K562 (cell line): Measurements from ENCODE around the gene NFYC. TPM values are rescaled to one million over a fixed set of nuclear protein-coding genes. Genes with fewer than 3 reads are reported as not detected.

Experiments used
- ATAC-seq: fragments of 200-7000 bp; cut with Tn5 transposase; 3 replicates; pipeline ENCODE4 v1.9.1; 2020; ENCODE audit warnings: moderate library complexity
- BruUV-seq: library from RNA; stranded (reverse); fragments of 400-500 nt; replicated peaks from 2 replicates; lab custom pipeline; 2021; lab: Mats Ljungman, UMichigan
- CTCF ChIA-PET: fragments of 300-600 bp; formaldehyde crosslinking; extraction: SDS; loops from one replicate; lab custom pipeline; 2021; ENCODE audit warnings: low intra/inter-chr PET ratio; lab: Yijun Ruan, JAX
- POLR2A ChIA-PET: fragments of 300-600, 350-650 bp; sonication (Branson Sonifier 250); formaldehyde crosslinking; extraction: SDS; loops from one replicate; lab custom pipeline; 2021; ENCODE audit warnings: antibody characterized with exemption, inconsistent platforms; lab: Yijun Ruan, JAX
- DNase-seq, 4 experiments: peaks; one replicate each; pipeline versions ENCODE4 v3.0.0 to v3.0.0-alpha.2; 2011 to 2018; ENCODE audit warnings: low spot score in 3 of 4, mixed read lengths in 3 of 4; ENCODE audit errors: extremely low read depth in 1 of 4
- FAIRE-seq: peaks from 2 replicates; lab custom pipeline; 2011; peaks lifted over from hg19 to GRCh38; lab: Jason Lieb, UNC
- H2AFZ ChIP-seq: 2 replicates; pipeline ENCODE4 v1.6.0; 2011; ENCODE audit warnings: low read depth, low read length, control low read depth, inconsistent platforms
- H3K27ac ChIP-seq: fragments of 200-600 bp; 3 replicates; pipeline ENCODE4 v1.8.0; 2011; ENCODE audit warnings: low read depth, mild to moderate bottlenecking, control low read depth, inconsistent platforms, low read length, moderate library complexity, mixed read lengths; ENCODE audit errors: extremely low read depth
- H3K27me3 ChIP-seq, 2 experiments: fragments of 300-600 bp in 1 of 2; 2 replicates in 1 of 2; 3 replicates in 1 of 2; pipeline versions ENCODE4 v1.6.0 to v1.8.0; 2011; ENCODE audit warnings: inconsistent platforms in 2 of 2, low read length in 2 of 2, mild to moderate bottlenecking in 1 of 2, mixed read lengths in 1 of 2, moderate library complexity in 1 of 2; ENCODE audit not compliant: control insufficient read depth in 2 of 2, insufficient read depth in 2 of 2
- H3K36me3 ChIP-seq: fragments of 300-600 bp; 3 replicates; pipeline ENCODE4 v1.8.0; 2011; ENCODE audit warnings: mild to moderate bottlenecking, low read length, inconsistent platforms; ENCODE audit not compliant: control insufficient read depth, insufficient read depth
- H3K4me1 ChIP-seq, 2 experiments: fragments of 200-600 bp in 1 of 2; replicated peaks in 1 of 2; 2 replicates in 1 of 2; 3 replicates in 1 of 2; pipeline versions ENCODE4 v1.5.1 to v1.8.0; 2011; ENCODE audit warnings: inconsistent platforms in 2 of 2, low read length in 2 of 2, mild to moderate bottlenecking in 1 of 2, mixed read lengths in 1 of 2, moderate library complexity in 1 of 2; ENCODE audit not compliant: control insufficient read depth in 2 of 2, insufficient read depth in 2 of 2
- H3K4me2 ChIP-seq: 2 replicates; pipeline ENCODE4 v1.6.1; 2011; ENCODE audit warnings: low read length, control low read depth, inconsistent platforms, mixed read lengths; ENCODE audit not compliant: insufficient read depth
- H3K4me3 ChIP-seq: fragments of 200-600 bp; sonication (generic), shearing (Covaris generic); 2 replicates; pipeline ENCODE4 v1.5.1; 2016; ENCODE audit warnings: control low read depth, inconsistent platforms
- H3K79me2 ChIP-seq: fragments of 200-600 bp; 3 replicates; pipeline ENCODE4 v1.8.0; 2011; ENCODE audit warnings: low read length, inconsistent platforms; ENCODE audit not compliant: control insufficient read depth, insufficient read depth
- H3K9ac ChIP-seq, 2 experiments: 2 replicates each; pipeline versions ENCODE4 v1.6.0 to v1.6.1; 2011; ENCODE audit warnings: low read depth in 2 of 2, low read length in 2 of 2, control low read depth in 1 of 2, inconsistent platforms in 1 of 2, mild to moderate bottlenecking in 1 of 2, mixed read lengths in 1 of 2; ENCODE audit not compliant: insufficient read depth in 1 of 2
- H3K9me1 ChIP-seq: one replicate; pipeline ENCODE4 v1.6.0; 2011; ENCODE audit warnings: inconsistent platforms, mild to moderate bottlenecking, low read length, moderate library complexity; ENCODE audit not compliant: control insufficient read depth, insufficient read depth
- H3K9me3 ChIP-seq: replicated peaks from 2 replicates; pipeline ENCODE4 v1.5.1; 2011; ENCODE audit warnings: low read depth, low read length, inconsistent platforms; ENCODE audit not compliant: control insufficient read depth, insufficient read depth
- H4K20me1 ChIP-seq: replicated peaks from 2 replicates; pipeline ENCODE4 v1.6.1; 2011; ENCODE audit warnings: low read length, inconsistent platforms, mixed read lengths; ENCODE audit not compliant: control insufficient read depth, insufficient read depth
- BHLHE40 ChIP-seq: IDR thresholded peaks from 2 replicates; pipeline ENCODE4 v1.6.1; 2011; ENCODE audit warnings: low read length, improper control_type of control experiment
- CREB3L1 ChIP-seq: fragments of 450-650 bp; IDR thresholded peaks from 2 replicates; pipeline ENCODE4 v1.6.1; 2014; ENCODE audit warnings: low read depth, mild to moderate bottlenecking, moderate library complexity, borderline replicate concordance
- FOXJ2 ChIP-seq: fragments of 200-800 bp; sonication (Bioruptor generic); IDR thresholded peaks from 2 replicates; pipeline ENCODE4 v1.6.1; 2016; ENCODE audit warnings: missing genetic modification characterization, missing compliant biosample characterization
- FOXP4 ChIP-seq: sonication (generic); formaldehyde crosslinking; IDR thresholded peaks from 2 replicates; pipeline ENCODE4 v1.8.0; 2022; ENCODE audit warnings: mild to moderate bottlenecking, missing genetic modification reagents, borderline replicate concordance
- KDM4B ChIP-seq, 2 experiments: fragments of 450-650 bp in 1 of 2; sonication (generic) in 1 of 2; IDR thresholded peaks; 2 replicates each; pipeline ENCODE4 v1.6.1; 2016 to 2017; ENCODE audit warnings: borderline replicate concordance in 2 of 2, antibody characterized with exemption in 1 of 2, low read depth in 1 of 2, mild to moderate bottlenecking in 1 of 2
- MIER1 ChIP-seq: fragments of 450-650 bp; IDR thresholded peaks from 2 replicates; pipeline ENCODE4 v1.6.1; 2016; ENCODE audit warnings: antibody characterized with exemption, mild to moderate bottlenecking, low read depth
- NCOA4 ChIP-seq: fragments of 450-650 bp; IDR thresholded peaks from 2 replicates; pipeline ENCODE4 v1.6.1; 2018; ENCODE audit warnings: mild to moderate bottlenecking; ENCODE audit not compliant: partially characterized antibody
- PCBP2 ChIP-seq: fragments of 200-400 bp; formaldehyde crosslinking; IDR thresholded peaks from 2 replicates; pipeline ENCODE4 v1.6.1; 2018; ENCODE audit warnings: low read length, low read depth, mild to moderate bottlenecking, moderate library complexity; ENCODE audit not compliant: poor library complexity, severe bottlenecking
- POLR3A ChIP-seq: IDR thresholded peaks from 2 replicates; pipeline ENCODE4 v1.6.1; 2011; ENCODE audit warnings: borderline replicate concordance, mild to moderate bottlenecking, moderate library complexity; ENCODE audit not compliant: insufficient read length, insufficient read depth; ENCODE audit errors: extremely low read depth
- POLR3G ChIP-seq: IDR thresholded peaks from 2 replicates; pipeline ENCODE4 v1.6.1; 2011; ENCODE audit not compliant: insufficient read length, insufficient replicate concordance; ENCODE audit errors: extremely low read depth
- SMARCE1 ChIP-seq: fragments of 450-650 bp; IDR thresholded peaks from 2 replicates; pipeline ENCODE4 v1.7.1; 2016; ENCODE audit warnings: mild to moderate bottlenecking
- SREBF2 ChIP-seq: sonication (generic); formaldehyde crosslinking; IDR thresholded peaks from 2 replicates; pipeline ENCODE4 v1.4.0; 2020; ENCODE audit warnings: mild to moderate bottlenecking, missing genetic modification reagents
- STAT5B ChIP-seq: fragments of 250-450 bp; sonication (Bioruptor Pico); IDR thresholded peaks from 2 replicates; pipeline ENCODE4 v1.8.0; 2021; ENCODE audit warnings: mild to moderate bottlenecking, inconsistent platforms
- TAF15 ChIP-seq: fragments of 200-400 bp; formaldehyde crosslinking; IDR thresholded peaks from 2 replicates; pipeline ENCODE4 v1.6.1; 2017; ENCODE audit warnings: mild to moderate bottlenecking, low read depth, low read length, moderate library complexity
- ZNF134 ChIP-seq: fragments of 250-450 bp; sonication (Bioruptor Pico); conservative IDR thresholded peaks from 2 replicates; pipeline ENCODE4 v1.4.0; 2020
- ZNF175 ChIP-seq: fragments of 200-800 bp; sonication (Bioruptor generic); IDR thresholded peaks from 2 replicates; pipeline ENCODE4 v1.6.1; 2016; ENCODE audit warnings: low read depth, mild to moderate bottlenecking, missing genetic modification characterization, missing compliant biosample characterization
- ZNF561 ChIP-seq: fragments of 450-650 bp; formaldehyde crosslinking; conservative IDR thresholded peaks from 2 replicates; pipeline ENCODE4 v1.4.0; 2020; ENCODE audit warnings: mild to moderate bottlenecking, moderate library complexity
- ZNF707 ChIP-seq: fragments of 250-450 bp; sonication (Bioruptor Pico); conservative IDR thresholded peaks from 2 replicates; pipeline ENCODE4 v1.8.0; 2022; ENCODE audit warnings: inconsistent platforms, mild to moderate bottlenecking, moderate library complexity
- WGBS: fragments of 100-300 bp; shearing (Covaris generic); methylation state at CpG from one replicate; pipeline ENCODE4 v1.1.6; 2016; ENCODE audit warnings: low coverage, mixed read lengths; ENCODE audit not compliant: insufficient coverage; ENCODE audit errors: missing lambda C conversion rate; 5-methylcytosine and 5-hydroxymethylcytosine counted together
- in situ Hi-C: fragments of 300-500 bp; cut with MboI; formaldehyde crosslinking; loops from 4 replicates; pipeline ENCODE4 v1.15.0; 2018; ENCODE audit warnings: inconsistent platforms, mixed read lengths
- intact Hi-C: fragments of 100-400 bp; cut with micrococcal nuclease; formaldehyde crosslinking; loops from 2 replicates; pipeline ENCODE4 v1.14.2; 2022
- polyA plus RNA-seq, 8 experiments: library from polyadenylated mRNA; depleted of rRNA in 4 of 8; stranded (reverse) in 5 of 8; unstranded in 3 of 8; fragments of >200 nt; fragmentation: Nextera tagmentation in 2 of 8; fragmentation: Illumina TruSeq in 1 of 8; extraction: Ambion mirVana in 2 of 8; extraction: Trizol in 1 of 8; gene quantifications; 2 replicates each; pipeline versions ENCODE4 v1.2.1 to v1.2.3, GENCODE V29; 2011 to 2014; ENCODE audit warnings: inconsistent platforms in 1 of 8, missing spikeins in 1 of 8
- total RNA-seq, 7 experiments: library from RNA; depleted of rRNA in 6 of 7; stranded (reverse); fragments of >200 nt in 6 of 7; fragmentation: Illumina TruSeq in 2 of 7; extraction: Trizol in 2 of 7; gene quantifications; 2 replicates each; pipeline versions ENCODE4 v1.2.1 to v1.2.3, GENCODE V29; 2011 to 2021; ENCODE audit warnings: low replicate concordance in 1 of 7

Gene NFYC
- total and polyA plus RNA-seq, 9 of the 15 experiments (the other 6 are each of a cell fraction or from before 2014, with no cell fraction given), result 4.8 to 59.8 (median 41.1) TPM

- Histone ChIP-seq H2AFZ (no peak overlapping the region), H3K4me1 (peaks cover 0 to 14% of the 10 kb centered on the region in 2 experiments; a peak in 4 of 5 replicates), H3K9ac (no peak overlapping the region), H3K79me2 (no peaks in the 10 kb centered on the region), H3K36me3 (0 out of 3 replicates have a peak, but pooled peaks cover 2% of the 10 kb centered on the region), H3K9me3 (peaks cover 4% of the 10 kb centered on the region; the same call in 1 of the 2 replicates), H3K9me1 (no peaks in the 10 kb centered on the region), H3K4me3 (no peak overlapping the region), H3K4me2 (no peak overlapping the region), H4K20me1 (no peaks in the 10 kb centered on the region), H3K27ac (no peak overlapping the region), H3K27me3 (no peaks in the 10 kb centered on the region)
- in situ Hi-C loops (no loop called here), intact Hi-C loops (no loop called here)
- BruUV-seq, result no TSS peak
- ChIA-PET POLR2A (interaction anchor here (0.6 to 1.0 kb wide), 3 partner anchors 11 to 640 kb away, joined by 3 to 4 read pairs (median 4); no protein-coding TSS in a partner anchor), CTCF (no interaction called here)
- ATAC-seq, result no peak
- 72% methylated on average over 4 of the region's 4 CpGs for whole genome bisulfite sequencing
- FAIRE-seq, result no peak
- DNase-seq, result no peak
- TF ChIP-seq STAT5B (CRISPR knock-in tag), result no peak
- no peak for TF ChIP-seq TAF15
- no peak for TF ChIP-seq SREBF2 (CRISPR knock-in tag)
- no peak for TF ChIP-seq POLR3A
- TF ChIP-seq ZNF134 (CRISPR knock-in tag), result no peak
- TF ChIP-seq ZNF175 (CRISPR knock-in tag), result no peak
- no peak for TF ChIP-seq NCOA4
- TF ChIP-seq PCBP2, result no peak
- TF ChIP-seq FOXJ2, result no peak
- TF ChIP-seq FOXP4 (CRISPR knock-in tag), result no peak
- no peak for TF ChIP-seq SMARCE1
- TF ChIP-seq CREB3L1, result no peak
- TF ChIP-seq BHLHE40, result no peak
- no peak for TF ChIP-seq ZNF561 (CRISPR knock-in tag)
- TF ChIP-seq KDM4B (IDR thresholded peaks at IDR 0.05; ENCODE audit: borderline replicate concordance in 2 of 2, low read depth in 1 of 2), result no peak
- no peak for TF ChIP-seq POLR3G
- TF ChIP-seq ZNF707 (CRISPR knock-in tag), result no peak
- no peak for TF ChIP-seq MIER1
Measured at GRCh38 chr1:40776236-40777072, 85.0 kb downstream of the NFYC start.
